Activated T-helper 1 cell treated with Interleukin-2 at 50 U/mL for 16 hours (primary cell): ENCODE data around the gene PDE1C.

Experiments used
- DNase-seq: peaks from one replicate; pipeline ENCODE4 v3.0.0-alpha.2; 2020; ENCODE audit warnings: low read depth

The PDE1C gene

GRCh38 chr7:31892099-31892829 lies 177.9 kb downstream of the PDE1C start:
- no peak for DNase-seq

GRCh38 chr7:31890766-31891165 lies 179.4 kb downstream of the PDE1C start:
- DNase-seq: no peak

GRCh38 chr7:31890198-31890597 lies 180.0 kb downstream of the PDE1C start:
- no peak for DNase-seq

GRCh38 chr7:31887006-31887405 lies 183.2 kb downstream of the PDE1C start:
- DNase-seq: no peak

GRCh38 chr7:31885171-31885570 lies 185.0 kb downstream of the PDE1C start:
- DNase-seq: no peak

- no peak for DNase-seq
Observed at GRCh38 chr7:31883761-31884164, 186.4 kb downstream of the PDE1C start.

GRCh38 chr7:31882187-31882586 lies 188.0 kb downstream of the PDE1C start:
- no peak for DNase-seq

GRCh38 chr7:31878875-31879274 lies 191.3 kb downstream of the PDE1C start:
- DNase-seq: no peak

GRCh38 chr7:31875424-31875823 lies 194.8 kb downstream of the PDE1C start:
- DNase-seq: no peak

GRCh38 chr7:31874631-31875386 lies 195.4 kb downstream of the PDE1C start:
- no peak for DNase-seq

GRCh38 chr7:31873816-31874597 lies 196.2 kb downstream of the PDE1C start:
- DNase-seq: no peak

- no peak for DNase-seq
Observed at GRCh38 chr7:31872545-31873370, 197.4 kb downstream of the PDE1C start.

GRCh38 chr7:31864646-31865045 lies 205.6 kb downstream of the PDE1C start:
- DNase-seq: no peak

- no peak for DNase-seq
Observed at GRCh38 chr7:31860925-31861324, 209.3 kb downstream of the PDE1C start.

GRCh38 chr7:31858055-31858454 lies 212.2 kb downstream of the PDE1C start:
- DNase-seq: no peak

- DNase-seq: no peak
Observed at GRCh38 chr7:31857172-31857571, 213.0 kb downstream of the PDE1C start.

- DNase-seq: no peak
Observed at GRCh38 chr7:31856337-31856736, 213.9 kb downstream of the PDE1C start.

GRCh38 chr7:31855530-31855929 lies 214.7 kb downstream of the PDE1C start:
- no peak for DNase-seq

GRCh38 chr7:31853380-31853779 lies 216.8 kb downstream of the PDE1C start:
- no peak for DNase-seq

GRCh38 chr7:31852462-31852861 lies 217.7 kb downstream of the PDE1C start:
- no peak for DNase-seq

- DNase-seq: no peak
Observed at GRCh38 chr7:31851119-31851518, 219.1 kb downstream of the PDE1C start.

GRCh38 chr7:31850601-31851000 lies 219.6 kb downstream of the PDE1C start:
- DNase-seq: no peak
